ENCODE measurements around the gene FOXD4L6.
A peak's percentile ranks its signal among the peaks of the same experiment; 100 is the strongest.
"Not testable (repeated sequence)": the region's sequence is repeated elsewhere in the genome, so short reads cannot be mapped to it uniquely, and the experiment has no call there.

GRCh38 chr9:41088450-41089059 lies 39.9 kb downstream of the FOXD4L6 start:
- peak in 1 of 2 donors; percentile 27 for TF ChIP-seq CTCF (conservative IDR thresholded peaks at IDR 0.05 in 1 of 2, IDR thresholded peaks at IDR 0.05 in 1 of 2; ENCODE audit: extremely low read depth in 1 of 2, insufficient read depth in 1 of 2, low read depth in 1 of 2, low read length in 2 of 2)
- not testable (repeated sequence) for TF ChIP-seq EZH2 (IDR thresholded peaks at IDR 0.05; ENCODE audit: borderline replicate concordance, low read length)

Data from mammary epithelial cell (primary cell).